IPS-NIHi7 (cell line): Measurements from ENCODE around the gene CDH26.

Experiments used
- DNase-seq: peaks from one replicate; pipeline ENCODE4 v3.0.0; 2012; ENCODE audit warnings: mixed read lengths; ENCODE audit errors: extremely low spot score

The CDH26 gene

DNA sequence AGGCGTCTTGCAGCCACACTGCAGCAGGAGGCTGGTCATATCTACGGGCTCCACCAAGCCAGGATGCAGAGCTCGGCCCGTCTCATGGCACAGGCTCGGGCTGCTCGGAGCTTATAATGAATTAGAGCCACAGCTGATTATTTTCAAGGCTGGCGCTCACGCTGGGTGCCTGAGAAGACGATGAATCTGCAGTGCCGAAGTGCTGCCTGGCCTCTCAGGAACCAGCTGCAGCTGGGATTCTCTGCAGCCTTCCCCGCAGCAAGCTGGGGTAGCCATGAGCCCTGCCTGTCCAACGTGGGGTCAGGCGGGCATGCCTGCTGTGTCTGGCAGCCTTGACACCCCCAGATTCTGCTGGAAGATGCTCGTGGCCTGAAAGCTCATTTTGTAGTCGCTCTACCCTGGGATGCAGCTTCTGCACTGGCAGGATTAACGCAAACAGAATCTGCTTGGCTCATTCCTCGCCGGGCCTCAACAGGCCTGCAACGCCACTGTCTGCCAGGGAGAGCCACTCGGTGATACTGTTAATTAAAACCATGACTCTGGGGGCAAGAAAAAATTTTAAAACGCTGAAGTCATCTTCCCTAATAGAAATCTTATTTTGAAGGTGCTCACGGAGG, 104.3 kb downstream of the CDH26 start:
- DNase-seq, result no peak

DNA sequence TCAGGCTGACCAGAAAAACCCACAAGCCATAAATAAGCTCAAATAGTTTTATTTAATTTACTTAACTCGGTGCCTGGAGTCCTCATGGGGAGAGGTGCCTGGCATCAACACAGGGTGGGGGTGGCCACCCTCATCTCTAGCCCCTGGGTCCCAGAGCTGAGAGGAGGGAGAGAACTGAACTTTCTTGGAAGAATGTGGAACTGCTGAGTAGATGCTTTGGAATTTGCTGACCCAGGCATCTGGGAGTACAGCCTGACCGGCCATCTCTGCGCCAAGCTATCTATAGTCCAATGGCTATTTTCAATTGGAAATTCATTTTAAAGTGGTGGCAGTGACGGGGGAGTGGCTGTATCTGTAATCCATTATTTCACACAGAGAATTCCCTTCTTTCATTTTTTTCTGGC, 104.8 kb downstream of the CDH26 start:
- no peak for DNase-seq

DNA sequence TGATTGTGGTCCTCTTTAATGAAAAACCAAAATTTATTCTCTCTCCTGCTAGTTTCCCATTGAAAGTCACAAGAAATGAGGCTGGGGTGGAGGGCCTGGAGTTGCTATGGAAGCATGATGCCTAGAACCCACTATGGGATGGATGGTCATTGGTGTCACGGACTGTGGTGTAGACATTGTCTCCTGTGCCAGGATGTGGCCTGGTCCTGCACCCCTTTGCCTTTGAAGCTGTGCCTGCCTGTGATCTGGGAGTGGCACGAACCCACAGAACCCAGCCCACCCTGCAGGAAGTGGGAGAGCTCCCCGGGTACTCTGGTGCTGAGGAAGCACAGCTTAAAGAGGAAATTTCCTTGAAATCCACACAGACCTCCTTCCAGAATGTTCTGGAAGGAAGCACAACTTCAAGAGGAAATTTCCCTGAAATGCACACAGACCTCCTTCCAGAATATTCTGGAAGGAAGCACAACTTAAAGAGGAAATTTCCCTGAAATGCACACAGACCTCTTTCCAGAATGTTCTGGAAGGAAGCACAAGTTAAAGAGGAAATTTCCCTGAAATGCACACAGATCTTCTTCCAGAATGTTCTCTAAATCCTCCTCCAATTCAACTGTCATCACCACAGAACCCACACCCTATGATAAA, 105.6 kb downstream of the CDH26 start:
- no peak for DNase-seq
